NCI-H1105 (cell line): Measurements from ENCODE around the gene OTOR.

ENCODE experiments used
- DNase-seq: peaks from one replicate; lab custom pipeline; 2025; lab: John Stamatoyannopoulos, UW

Gene OTOR

GRCh38 chr20:16749573-16749972, 1.4 kb downstream of the OTOR start:
- no peak for DNase-seq

GRCh38 chr20:16752082-16752481, 3.9 kb downstream of the OTOR start:
- no peak for DNase-seq

- DNase-seq, result no peak
Observed at GRCh38 chr20:16752901-16753300, 4.7 kb downstream of the OTOR start.

- DNase-seq, result no peak
Observed at GRCh38 chr20:16758454-16759180, 10.5 kb downstream of the OTOR start.

GRCh38 chr20:16759181-16759563, 11.0 kb downstream of the OTOR start:
- no peak for DNase-seq

- DNase-seq, result no peak
Observed at GRCh38 chr20:16760431-16761304, 12.5 kb downstream of the OTOR start.

GRCh38 chr20:16761305-16761829, 13.2 kb downstream of the OTOR start:
- DNase-seq, result peak; percentile 53

- no peak for DNase-seq
Observed at GRCh38 chr20:16764560-16764959, 16.4 kb downstream of the OTOR start.

GRCh38 chr20:16771213-16771612, 23.1 kb downstream of the OTOR start:
- no peak for DNase-seq

- DNase-seq, result no peak
Observed at GRCh38 chr20:16775961-16776360, 27.8 kb downstream of the OTOR start.

GRCh38 chr20:16777126-16777525, 29.0 kb downstream of the OTOR start:
- no peak for DNase-seq

GRCh38 chr20:16778159-16778558, 30.0 kb downstream of the OTOR start:
- no peak for DNase-seq

- DNase-seq, result no peak
Observed at GRCh38 chr20:16781496-16781895, 33.3 kb downstream of the OTOR start.

- DNase-seq, result no peak
Observed at GRCh38 chr20:16785226-16785625, 37.1 kb downstream of the OTOR start.
